MM.1S (cell line): ENCODE results near the gene LCAT.

ENCODE experiments used
- EZH2phosphoT487 ChIP-seq: fragments of 300-600 bp; sonication (generic); IDR thresholded peaks from 2 replicates; pipeline ENCODE4 v1.6.1; 2018; ENCODE audit warnings: antibody characterized with exemption, low read length
- TF ChIP-seq, protein P1 (sequence below): fragments of 300-600 bp; sonication (generic); IDR thresholded peaks from 2 replicates; pipeline ENCODE4 v1.5.1; 2016; ENCODE audit warnings: antibody characterized with exemption, low read length, mixed read lengths

GRCh38 chr16:67942200-67942509, 1.8 kb downstream of the LCAT start:
- TF ChIP-seq, protein P1, sequence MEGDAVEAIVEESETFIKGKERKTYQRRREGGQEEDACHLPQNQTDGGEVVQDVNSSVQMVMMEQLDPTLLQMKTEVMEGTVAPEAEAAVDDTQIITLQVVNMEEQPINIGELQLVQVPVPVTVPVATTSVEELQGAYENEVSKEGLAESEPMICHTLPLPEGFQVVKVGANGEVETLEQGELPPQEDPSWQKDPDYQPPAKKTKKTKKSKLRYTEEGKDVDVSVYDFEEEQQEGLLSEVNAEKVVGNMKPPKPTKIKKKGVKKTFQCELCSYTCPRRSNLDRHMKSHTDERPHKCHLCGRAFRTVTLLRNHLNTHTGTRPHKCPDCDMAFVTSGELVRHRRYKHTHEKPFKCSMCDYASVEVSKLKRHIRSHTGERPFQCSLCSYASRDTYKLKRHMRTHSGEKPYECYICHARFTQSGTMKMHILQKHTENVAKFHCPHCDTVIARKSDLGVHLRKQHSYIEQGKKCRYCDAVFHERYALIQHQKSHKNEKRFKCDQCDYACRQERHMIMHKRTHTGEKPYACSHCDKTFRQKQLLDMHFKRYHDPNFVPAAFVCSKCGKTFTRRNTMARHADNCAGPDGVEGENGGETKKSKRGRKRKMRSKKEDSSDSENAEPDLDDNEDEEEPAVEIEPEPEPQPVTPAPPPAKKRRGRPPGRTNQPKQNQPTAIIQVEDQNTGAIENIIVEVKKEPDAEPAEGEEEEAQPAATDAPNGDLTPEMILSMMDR = peak; percentile 69
- no peak for TF ChIP-seq EZH2phosphoT487
